ENCODE measurements around the gene PALLD. TPM values are rescaled to one million over a fixed set of nuclear protein-coding genes. Genes with fewer than 3 reads are reported as not detected.

PALLD gene
- total and polyA plus RNA-seq, 2 experiments from 2014 or later: 157 to 178 TPM

DNA sequence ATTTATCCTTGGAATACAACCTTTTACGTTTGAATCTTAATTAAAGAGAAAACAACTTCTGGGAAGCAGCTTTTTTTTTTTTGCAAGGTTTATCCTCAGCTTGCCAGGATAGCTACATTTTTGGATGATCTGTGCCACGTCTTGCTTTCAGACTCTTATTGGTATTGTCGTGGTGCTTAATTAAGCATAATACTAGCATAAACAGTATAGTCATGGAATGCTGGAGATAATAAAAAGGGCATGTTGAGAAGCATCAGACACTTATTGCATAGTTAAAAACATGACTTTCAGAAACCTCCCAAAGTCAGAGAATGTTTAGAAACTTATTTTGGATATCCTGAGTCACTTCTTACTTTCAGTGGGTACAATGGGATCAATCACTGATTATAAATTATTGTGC, 77.0 kb downstream of the PALLD start:
- H3K9me3 ChIP-seq (ENCODE audit: low read depth): no peaks in the 10 kb centered on the region
- TF ChIP-seq, protein P1, sequence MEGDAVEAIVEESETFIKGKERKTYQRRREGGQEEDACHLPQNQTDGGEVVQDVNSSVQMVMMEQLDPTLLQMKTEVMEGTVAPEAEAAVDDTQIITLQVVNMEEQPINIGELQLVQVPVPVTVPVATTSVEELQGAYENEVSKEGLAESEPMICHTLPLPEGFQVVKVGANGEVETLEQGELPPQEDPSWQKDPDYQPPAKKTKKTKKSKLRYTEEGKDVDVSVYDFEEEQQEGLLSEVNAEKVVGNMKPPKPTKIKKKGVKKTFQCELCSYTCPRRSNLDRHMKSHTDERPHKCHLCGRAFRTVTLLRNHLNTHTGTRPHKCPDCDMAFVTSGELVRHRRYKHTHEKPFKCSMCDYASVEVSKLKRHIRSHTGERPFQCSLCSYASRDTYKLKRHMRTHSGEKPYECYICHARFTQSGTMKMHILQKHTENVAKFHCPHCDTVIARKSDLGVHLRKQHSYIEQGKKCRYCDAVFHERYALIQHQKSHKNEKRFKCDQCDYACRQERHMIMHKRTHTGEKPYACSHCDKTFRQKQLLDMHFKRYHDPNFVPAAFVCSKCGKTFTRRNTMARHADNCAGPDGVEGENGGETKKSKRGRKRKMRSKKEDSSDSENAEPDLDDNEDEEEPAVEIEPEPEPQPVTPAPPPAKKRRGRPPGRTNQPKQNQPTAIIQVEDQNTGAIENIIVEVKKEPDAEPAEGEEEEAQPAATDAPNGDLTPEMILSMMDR (IDR thresholded peaks at IDR 0.05; ENCODE audit: low read depth, low read length): no peak
- no peak overlapping the region for H3K27ac ChIP-seq
- peaks cover 11% of the 10 kb centered on the region for H3K36me3 ChIP-seq
- H3K4me3 ChIP-seq: no peak overlapping the region
- no peaks in the 10 kb centered on the region for H3K4me1 ChIP-seq (ENCODE audit: low read depth)
- H3K27me3 ChIP-seq: no peaks in the 10 kb centered on the region
- no peak for DNase-seq (ENCODE audit: low read depth in 1 of 2, low spot score in 1 of 2)

DNA sequence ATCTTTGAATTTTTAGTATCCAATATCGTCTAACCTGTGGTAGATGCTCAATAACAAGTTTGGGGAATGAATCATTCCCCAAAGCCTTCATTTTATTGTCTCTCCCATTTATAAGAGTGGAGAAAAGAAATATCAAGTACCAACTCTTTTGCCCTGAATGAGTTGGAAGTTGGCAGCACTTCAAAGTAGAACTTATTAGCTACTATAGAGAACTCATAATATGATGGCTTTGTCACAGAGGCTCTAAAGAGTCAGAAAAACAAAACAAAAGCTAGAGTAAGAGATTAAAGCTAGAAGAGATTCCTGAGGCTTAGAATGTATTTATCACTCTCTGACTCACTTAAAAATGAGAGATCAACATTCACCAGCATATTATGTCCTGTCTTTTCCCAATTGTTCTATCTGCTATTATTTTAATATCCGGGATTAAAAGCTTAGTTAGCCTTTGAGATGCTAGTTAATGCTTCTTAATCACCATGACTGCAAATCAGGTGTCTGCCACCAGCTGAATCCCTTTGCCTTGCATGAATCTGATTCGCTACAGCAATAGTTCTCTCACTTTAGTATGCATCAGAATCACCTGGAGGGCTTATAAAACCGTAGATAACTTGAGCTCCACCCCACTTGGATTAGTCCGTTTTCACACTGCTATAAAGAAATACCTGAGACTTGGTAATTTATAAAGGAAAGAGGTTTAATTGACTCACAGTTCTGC, 77.9 kb downstream of the PALLD start:
- Histone ChIP-seq H3K36me3 (peaks cover 11% of the 10 kb centered on the region), H3K4me3 (no peak overlapping the region), H3K9me3 (ENCODE audit: low read depth) (no peaks in the 10 kb centered on the region), H3K27ac (no peak overlapping the region), H3K27me3 (no peaks in the 10 kb centered on the region), H3K4me1 (ENCODE audit: low read depth) (no peaks in the 10 kb centered on the region)
- no peak for DNase-seq (ENCODE audit: low read depth in 1 of 2, low spot score in 1 of 2)
- TF ChIP-seq, protein P1 (IDR thresholded peaks at IDR 0.05; ENCODE audit: low read depth, low read length): no peak

DNA sequence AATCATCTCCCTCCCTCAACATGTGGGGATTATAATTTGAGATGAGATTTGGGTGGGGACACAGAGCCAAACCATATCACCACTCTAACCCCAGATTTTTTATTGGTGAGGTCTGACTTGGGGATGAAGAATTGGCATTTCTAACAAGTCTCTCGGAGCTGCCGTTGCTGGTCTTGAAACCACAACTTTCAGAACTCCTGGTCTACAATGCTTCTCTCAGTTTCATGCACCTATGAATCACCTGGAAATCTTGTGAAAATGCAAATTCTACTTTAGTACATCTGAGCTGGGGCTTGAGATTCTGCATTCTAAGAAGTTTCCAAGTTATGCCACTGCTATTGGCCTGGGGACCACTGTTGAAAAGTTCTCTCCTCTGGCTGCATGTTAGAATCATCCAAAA, 78.6 kb downstream of the PALLD start:
- Histone ChIP-seq H3K4me3 (no peak overlapping the region), H3K27me3 (no peaks in the 10 kb centered on the region), H3K4me1 (ENCODE audit: low read depth) (no peaks in the 10 kb centered on the region), H3K36me3 (peaks cover 17% of the 10 kb centered on the region), H3K9me3 (ENCODE audit: low read depth) (no peaks in the 10 kb centered on the region), H3K27ac (no peak overlapping the region)
- DNase-seq (ENCODE audit: low read depth in 1 of 2, low spot score in 1 of 2): no peak
- TF ChIP-seq, protein P1 (IDR thresholded peaks at IDR 0.05; ENCODE audit: low read depth, low read length): no peak

DNA sequence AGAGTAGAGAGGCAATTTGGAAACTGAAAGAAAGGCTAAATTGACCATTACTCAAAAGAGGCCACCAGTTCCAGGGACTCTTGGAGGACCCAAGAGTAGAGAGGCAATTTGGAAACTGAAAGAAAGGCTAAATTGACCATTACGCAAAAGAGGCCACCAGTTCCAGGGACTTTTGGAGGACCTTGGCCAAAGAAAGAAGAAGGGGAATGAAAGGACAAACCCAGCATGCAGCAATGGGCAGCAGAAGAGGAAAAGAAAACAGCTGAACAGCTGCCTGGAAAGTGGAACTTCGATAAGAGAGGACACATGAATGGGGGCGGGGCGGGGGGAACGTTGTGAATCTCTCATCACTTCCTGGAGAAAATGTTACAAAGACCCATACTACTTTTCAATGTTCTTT, 80.8 kb downstream of the PALLD start:
- Histone ChIP-seq H3K36me3 (peaks cover 6% of the 10 kb centered on the region), H3K9me3 (ENCODE audit: low read depth) (no peaks in the 10 kb centered on the region), H3K4me3 (no peak overlapping the region), H3K4me1 (ENCODE audit: low read depth) (no peaks in the 10 kb centered on the region), H3K27me3 (no peaks in the 10 kb centered on the region), H3K27ac (no peak overlapping the region)
- TF ChIP-seq, protein P1 (IDR thresholded peaks at IDR 0.05; ENCODE audit: low read depth, low read length): no peak
- DNase-seq (ENCODE audit: low read depth in 1 of 2, low spot score in 1 of 2): no peak

DNA sequence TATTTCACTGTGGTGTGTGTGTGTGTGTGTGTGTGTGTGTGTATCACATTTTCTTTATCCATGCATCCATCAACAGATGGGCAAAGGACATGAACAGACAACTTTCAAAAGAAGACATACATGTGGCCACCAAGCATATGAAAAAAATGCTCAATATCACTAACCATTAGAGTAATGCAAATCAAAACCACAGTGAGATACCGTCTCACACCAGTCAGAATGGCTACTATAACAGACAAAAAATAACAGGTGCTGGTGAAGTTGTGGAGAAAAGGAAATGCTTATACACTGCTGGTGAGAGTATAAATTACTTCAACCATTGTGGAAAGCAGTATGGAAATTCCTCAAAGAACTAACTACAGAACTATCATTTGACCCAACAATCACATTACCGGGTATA, 83.4 kb downstream of the PALLD start:
- H3K36me3 ChIP-seq: peaks cover 6% of the 10 kb centered on the region
- DNase-seq (ENCODE audit: low read depth in 1 of 2, low spot score in 1 of 2): no peak
- H3K27me3 ChIP-seq: no peaks in the 10 kb centered on the region
- TF ChIP-seq, protein P1 (IDR thresholded peaks at IDR 0.05; ENCODE audit: low read depth, low read length): no peak
- no peak overlapping the region for H3K27ac ChIP-seq
- no peaks in the 10 kb centered on the region for H3K9me3 ChIP-seq (ENCODE audit: low read depth)
- no peak overlapping the region for H3K4me3 ChIP-seq
- H3K4me1 ChIP-seq (ENCODE audit: low read depth): no peaks in the 10 kb centered on the region

All from cardiac muscle cell (in vitro differentiated cells and primary cell).